DMS 273 (cell line): ENCODE measurements around the gene CTNNA2.
"Not testable (repeated sequence)": the region's sequence is repeated elsewhere in the genome, so short reads cannot be mapped to it uniquely, and the experiment has no call there.

Experiments
- DNase-seq: peaks from one replicate; lab custom pipeline; 2025; ENCODE audit not compliant: unreplicated experiment; lab: John Stamatoyannopoulos, UW

The CTNNA2 gene

DNA sequence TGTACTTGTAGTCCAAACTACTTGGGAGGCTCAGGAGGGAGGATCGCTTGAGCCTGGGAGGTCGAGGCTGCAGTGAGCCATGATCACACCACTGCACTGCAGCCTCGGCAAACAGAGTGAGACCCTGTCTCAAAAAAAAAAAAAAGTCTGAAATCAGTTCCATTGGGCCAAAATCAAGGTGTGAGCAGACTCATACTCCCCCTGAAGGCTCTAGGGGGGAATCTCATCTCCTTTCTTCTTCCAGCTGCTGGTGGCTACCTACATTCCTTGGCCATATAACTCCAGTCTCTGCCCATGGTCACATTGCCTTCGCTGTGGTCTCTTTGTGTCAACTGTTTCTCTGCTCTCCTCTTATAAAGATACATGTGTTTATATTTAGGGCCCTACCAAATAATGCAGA is 557.7 kb downstream of the CTNNA2 start:
- no peak for DNase-seq

DNA sequence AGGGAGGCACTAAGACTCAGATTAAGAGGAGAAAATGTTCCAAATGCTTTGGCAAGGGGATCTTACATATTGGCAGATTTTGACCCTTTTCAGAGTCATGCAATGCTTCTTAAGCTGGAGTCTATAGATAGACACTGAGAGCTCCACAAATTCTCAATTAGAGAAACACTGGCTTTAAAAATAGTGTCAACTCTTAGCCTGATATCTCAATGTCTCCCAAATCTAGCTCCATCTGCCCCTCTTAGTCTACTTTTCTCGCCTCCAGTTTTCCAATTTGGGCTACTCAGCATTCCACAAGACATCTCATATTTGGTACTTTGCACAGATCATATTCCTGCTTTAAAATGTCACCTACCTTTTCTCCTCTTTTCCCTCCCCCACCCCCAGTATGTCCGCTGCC is 559.1 kb downstream of the CTNNA2 start:
- DNase-seq = no peak

DNA sequence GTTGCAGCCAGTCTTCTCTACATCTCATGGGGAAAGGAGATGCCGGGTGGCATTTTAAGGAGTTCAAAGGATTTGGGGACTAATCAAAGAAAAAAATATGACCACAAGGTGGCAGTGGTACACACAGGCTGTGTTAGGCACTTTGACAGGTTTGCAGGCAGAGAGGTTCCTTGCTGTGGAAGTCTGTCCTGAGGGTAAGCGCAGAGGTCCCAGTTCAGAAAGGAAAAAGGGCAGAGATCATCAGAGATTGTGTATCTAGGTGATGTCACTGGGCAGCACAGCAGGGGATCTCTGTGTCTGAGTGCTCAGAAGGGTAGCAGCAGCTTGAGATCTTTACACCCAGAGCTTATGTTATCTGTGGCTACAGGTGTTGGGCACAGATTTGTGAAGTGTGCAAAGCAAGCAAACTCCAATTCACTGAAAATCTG is 560.3 kb downstream of the CTNNA2 start:
- peak; percentile 86 for DNase-seq

DNA sequence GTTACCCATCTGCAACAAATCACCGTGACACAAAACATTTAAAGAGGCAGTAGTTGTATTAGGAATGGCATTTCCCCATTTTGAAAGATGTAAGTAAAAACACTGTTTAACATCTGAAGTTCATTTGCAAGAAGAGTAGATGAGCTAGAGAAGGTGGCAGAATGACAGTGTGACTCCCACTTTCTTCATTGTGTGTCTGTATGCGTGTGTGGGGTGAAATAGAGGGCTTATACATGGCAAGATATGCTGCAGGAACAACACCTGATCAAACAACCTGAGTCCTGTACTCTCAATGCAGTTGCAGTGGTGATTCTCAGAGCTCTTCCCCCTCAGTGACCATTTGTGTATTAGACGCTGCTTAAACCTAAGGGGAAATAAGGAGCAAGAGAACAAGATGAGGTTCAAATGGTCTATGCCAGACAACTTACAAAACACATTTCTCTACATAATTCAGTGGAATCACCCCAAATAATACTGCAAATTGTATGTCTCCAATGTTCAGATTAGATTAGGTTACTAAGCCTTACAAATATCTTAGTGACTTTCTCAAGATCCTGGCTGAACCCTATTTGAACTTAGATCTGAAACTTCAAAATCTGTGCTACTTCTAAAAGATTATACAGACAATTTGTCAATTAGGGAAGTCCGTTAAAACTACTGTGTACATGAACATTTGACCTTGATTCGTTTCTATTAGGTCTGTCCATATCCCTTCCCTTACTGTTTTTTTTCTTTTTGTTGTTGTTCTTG is 561.6 kb downstream of the CTNNA2 start:
- no peak for DNase-seq

DNA sequence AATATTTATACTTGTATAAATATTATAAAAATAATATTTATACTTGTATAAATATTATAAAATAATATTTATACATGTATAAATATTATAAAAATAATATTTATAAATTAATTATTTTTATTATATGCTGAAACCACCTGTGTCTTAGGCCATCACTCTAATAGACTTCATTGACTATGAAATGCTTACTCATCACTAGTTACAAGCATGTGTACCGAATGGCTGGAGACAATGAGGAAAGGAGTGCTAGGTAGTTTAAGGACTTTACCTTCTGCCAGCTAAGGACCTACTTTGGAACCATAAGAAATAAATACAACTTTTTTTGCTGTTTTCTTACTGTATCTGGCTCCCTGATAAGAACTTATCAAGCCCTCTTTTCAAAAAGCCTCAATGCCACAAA is 562.9 kb downstream of the CTNNA2 start:
- DNase-seq = no peak

DNA sequence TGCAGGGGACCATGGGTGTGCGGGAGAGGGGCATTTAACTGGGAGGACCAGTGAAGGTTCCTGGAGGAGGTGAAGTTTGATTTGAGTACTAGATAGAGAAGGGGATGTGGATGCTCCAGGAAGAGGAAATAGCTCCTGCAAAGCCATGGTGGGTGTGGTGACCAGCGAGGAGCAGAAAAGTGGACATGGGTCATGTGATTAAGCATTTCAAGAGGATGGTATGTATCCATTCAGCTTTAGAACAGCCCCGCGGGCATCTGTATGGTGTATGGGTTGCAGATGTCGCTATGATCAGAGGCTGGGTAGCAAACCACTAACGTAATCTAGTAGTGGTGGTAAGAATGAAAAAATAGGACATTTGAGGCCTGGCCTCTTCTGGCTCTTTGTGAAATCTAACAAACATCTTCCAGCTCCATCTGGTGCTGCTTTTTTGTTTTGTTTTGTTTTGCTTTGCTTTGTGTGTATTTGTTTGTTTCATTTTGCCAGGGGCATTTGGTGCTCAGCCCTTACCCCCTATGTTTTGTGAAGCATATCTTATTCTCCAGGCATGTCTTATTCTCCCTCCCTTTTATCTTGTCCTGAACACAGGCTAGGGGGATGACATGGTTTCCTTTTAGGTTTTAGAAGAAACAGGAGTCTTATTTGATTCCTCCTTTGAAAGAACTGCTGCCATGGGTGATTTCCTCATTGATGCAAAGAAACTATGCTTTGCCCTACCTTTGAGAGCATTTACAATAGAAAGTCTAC is 565.6 kb downstream of the CTNNA2 start:
- no peak for DNase-seq

DNA sequence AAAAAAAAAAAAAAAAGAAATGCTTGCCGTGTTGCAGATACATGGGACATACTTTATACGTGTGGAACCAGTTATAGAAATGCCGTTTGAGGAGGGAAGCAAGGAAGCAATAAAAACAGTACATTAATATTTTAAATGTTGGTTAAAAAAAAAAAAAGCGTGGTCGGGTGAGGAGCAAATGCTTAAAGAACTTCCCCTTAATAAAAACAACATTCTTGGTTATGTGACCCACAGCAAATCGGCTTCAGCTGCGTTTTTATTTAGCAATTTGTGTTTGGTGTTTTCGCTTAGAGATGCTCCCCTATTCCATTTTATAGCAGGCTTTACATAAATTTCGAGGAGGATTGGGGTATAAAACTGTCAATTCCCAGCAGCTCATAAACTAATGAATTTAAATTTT is 568.1 kb downstream of the CTNNA2 start:
- no peak for DNase-seq

DNA sequence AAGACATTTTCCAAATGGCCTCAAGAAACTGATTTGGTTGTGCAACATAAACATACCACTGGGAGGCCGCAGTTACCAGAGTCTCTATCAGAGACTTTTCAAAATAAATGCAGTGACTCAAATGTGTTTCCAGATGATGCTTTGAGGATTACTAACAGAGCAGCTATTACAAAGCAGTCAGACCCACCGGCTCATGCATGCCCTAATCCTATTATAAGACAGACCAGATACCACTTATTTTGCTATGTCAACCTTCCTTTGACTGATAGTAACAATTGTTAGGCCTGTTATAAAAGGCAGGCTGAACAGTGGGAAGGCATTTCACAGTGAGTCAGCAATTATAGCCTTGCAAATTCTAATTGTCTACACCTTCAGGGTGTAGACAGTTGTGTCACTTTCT is 574.0 kb downstream of the CTNNA2 start:
- DNase-seq = no peak

DNA sequence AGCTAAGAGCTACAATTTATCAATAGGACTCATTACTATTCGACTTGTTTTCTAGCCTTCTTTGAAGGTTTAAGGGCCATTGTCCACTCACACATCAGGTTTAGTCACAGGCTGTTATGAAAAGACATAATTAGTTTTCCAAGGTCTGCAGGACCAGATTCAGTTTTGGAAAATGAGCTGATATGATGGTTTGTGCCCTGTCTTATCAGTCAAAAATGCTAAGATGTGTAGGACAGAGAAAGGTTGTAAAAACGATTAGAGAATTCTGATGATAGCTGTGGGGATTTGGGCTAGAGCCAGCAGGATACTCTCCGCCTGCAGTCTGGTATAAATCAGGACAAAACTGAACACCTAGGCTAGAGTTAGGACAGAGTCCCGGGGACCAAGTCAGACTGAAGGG is 578.4 kb downstream of the CTNNA2 start:
- no peak for DNase-seq

DNA sequence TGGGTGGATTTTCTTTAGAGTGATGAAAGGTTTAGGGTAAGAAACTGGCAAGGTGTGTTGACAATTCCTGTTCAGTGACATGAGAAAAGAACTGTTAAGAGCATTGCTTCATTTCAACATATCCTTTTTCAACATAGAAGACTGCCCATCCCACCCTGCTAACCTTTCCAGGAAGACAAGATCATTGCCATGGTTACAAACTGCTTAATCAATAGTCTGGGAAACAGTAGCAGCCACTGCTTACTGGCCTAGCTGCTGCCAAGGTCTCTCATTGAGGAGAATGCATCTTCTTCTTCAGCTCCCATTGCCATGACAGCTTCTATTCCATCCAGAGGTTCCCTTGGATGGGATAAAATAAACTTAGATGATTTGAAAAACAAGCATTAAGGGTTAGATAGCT is 579.6 kb downstream of the CTNNA2 start:
- DNase-seq = no peak

DNA sequence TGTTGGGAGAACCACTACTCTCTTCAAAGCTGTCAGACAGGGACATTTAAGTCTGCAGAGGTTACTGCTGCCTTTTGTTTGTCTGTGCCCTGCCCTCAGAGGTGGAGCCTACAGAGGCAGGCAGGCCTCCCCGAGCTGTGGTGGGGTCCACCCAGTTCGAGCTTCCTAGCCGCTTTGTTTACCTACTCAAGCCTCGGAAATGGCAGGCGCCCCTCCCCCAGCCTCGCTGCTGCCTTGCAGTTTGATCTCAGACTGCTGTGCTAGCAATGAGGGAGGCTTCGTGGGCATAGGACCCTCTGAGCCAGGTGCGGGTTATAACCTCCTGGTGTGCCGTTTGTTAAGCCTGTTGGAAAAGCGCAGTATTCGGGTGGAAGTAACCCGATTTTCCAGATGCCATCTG is 585.7 kb downstream of the CTNNA2 start:
- not testable (repeated sequence) for DNase-seq

DNA sequence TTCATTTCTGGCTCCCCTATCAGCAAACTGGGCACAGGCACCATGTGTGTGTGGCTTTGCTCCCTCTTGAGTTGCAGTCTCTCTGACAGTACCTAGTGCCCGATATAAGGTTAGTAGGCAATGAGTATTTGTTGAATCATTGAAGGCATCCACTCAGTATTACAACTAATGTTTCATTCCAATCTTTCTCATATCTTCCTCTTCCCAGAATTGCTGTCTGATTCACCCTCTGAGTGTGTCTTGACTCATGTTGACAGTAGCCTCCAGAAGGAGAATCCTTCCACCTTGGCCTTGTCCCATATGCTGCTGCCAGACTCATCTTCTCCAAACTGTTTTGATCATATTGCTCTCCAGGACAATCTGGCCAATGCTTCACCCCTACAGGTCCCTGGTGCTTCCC is 589.2 kb downstream of the CTNNA2 start:
- DNase-seq = no peak

DNA sequence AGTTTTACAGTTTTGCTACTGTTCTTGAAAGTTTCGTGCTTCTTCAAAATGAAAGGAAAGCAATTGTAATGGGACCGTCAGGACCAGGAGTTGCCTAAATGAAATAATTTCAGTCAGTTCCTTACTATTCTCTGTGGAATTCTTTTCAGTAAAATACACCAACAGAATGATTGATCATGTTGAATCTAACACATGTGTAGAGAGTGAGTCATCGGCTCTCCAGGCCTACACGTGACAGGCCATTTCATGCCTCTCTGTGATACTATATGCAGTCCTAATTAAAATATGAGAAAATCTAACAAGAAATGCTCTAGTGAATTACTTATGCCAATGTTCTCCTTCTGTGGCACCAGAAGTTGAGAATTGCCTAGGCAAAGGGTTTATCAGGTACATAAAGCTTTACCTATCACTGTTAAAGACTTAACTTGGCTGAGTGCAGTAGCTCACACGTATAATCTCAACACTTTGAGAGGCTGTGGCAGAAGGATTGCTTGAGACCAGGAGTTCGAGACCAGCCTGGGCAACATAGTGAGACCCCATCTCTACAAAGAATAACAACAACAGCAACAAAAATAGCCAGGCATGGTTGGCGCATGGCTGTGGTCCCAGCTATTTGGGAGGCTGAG is 592.3 kb downstream of the CTNNA2 start:
- DNase-seq = no peak

DNA sequence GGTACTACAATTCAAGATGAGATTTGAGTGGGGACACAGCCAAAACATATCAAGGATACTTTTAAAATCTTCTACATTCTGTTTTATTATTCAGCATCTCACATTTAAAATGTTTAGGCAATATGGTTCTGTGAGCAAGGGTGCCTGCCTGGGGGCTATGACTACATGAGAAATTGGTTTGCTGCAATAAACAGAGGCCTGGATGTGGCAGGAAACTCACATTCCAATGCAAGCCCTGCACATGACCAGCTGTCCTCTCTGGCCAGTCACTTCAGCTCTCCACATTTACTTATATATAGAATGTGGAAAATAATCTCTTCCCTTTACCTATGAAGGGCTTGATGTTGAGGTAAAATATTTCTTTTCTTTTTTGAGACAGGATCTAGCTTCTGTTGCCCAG is 598.3 kb downstream of the CTNNA2 start:
- DNase-seq = no peak

DNA sequence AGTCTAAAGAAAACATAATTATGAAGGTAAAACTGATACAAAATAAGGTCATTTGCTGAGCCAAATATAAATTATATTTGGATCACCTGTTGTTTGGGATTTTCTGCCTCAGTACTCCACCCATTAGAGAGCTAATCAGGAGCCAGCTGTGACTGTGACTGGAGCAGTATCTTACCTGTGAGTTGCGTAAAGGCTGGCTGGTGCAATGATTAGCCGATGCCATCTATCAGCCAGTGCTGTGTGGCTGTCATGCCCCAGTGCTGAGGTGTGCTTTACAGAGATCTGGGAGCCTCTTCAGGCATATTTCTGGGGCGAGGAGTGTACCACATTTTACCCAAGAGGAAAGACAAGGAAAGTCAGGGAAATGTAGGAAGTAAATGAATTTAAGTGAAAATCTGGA is 599.9 kb downstream of the CTNNA2 start:
- no peak for DNase-seq

DNA sequence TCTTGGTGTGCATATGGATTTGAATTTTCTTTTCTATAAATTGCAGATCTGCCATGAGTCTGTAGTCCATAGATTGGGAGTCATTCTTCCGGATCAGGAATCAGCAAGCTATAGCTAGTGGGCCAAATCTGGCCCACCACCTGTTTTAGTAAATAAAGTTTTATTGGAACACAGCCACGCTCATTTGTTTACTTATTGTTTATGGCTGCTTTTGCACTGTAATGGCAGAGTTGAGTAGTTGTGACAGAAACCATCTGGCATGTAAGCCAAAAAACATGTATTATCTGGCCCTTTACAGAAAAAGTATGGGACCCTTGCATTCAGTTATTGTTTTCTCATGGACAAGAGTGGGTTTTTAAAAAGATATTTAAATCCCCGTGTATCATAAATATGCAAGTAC is 600.5 kb downstream of the CTNNA2 start:
- DNase-seq = peak; percentile 2

DNA sequence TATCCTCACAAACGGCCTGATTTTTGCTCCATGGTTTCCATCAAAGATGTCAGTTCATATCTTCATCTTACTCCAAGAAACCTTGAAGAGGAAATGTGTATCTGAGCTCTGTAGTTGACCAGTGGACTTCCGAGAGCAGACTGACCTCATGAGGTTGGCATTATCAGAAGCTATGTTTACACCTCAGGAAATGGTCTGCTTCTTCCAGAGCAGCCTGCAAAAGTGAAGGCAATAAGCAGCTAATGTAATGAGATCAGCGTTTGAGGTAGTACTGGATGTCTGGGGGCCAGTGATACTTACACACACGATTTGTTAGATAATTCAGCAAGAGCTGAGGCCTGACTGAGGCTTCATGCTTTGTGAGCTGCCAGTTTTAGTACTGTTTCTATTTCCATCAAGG is 602.0 kb downstream of the CTNNA2 start:
- no peak for DNase-seq

DNA sequence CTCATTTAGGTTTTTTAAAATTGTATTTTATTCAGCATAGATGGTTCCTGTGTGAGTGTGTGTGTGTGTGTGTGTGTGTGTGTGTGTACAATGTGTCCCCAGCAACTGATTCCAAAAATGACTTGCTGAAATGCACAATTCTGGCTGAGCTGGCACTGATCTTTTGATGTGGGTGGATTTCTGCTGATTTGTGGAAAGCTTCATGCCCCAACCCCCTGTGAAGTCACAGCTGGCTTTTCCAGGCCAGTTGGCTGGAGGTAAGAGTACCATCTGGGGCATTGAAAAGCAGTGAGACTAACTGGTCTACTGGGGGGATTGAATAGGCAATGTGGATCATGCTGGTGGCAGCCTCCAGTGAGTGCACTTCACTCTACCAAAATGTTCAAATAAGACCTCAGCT is 604.5 kb downstream of the CTNNA2 start:
- peak; percentile 80 for DNase-seq

DNA sequence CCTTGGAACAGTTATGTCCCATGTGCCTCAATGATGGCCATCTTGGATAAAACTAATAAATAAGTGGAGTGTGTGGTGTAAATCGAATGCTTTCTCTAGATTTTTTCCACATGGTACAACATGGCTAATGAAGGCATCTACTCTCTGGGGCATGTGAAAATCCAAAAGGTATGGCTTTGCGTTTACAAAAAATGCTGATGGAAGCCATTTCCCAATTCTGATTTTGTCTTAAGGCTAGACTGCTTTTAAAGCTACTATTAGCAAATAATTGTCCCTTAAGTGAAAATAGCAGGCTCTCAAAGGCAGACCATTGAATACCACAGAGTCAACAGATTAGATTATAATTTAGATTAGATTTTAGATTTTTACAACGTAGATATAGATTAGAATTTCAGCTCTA is 608.0 kb downstream of the CTNNA2 start:
- no peak for DNase-seq

DNA sequence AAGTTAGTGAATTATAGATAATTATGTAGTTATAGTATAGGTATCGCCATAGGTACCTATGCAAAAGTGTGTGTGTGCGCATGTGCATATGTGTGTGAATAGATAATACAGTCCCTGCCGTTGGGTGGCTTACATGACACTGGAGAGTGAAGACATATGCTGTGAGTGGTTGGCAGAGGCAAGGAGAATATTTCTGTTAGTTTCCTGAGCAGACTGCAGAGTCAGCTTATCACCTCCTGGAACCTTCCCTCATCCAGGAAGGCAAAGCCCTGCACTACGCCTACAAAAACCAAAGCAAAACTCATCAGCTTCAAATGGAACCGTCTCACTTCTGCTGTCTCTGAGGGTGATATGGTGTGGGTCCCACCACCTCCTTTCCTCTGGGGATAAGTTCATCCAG is 609.8 kb downstream of the CTNNA2 start:
- DNase-seq = no peak

DNA sequence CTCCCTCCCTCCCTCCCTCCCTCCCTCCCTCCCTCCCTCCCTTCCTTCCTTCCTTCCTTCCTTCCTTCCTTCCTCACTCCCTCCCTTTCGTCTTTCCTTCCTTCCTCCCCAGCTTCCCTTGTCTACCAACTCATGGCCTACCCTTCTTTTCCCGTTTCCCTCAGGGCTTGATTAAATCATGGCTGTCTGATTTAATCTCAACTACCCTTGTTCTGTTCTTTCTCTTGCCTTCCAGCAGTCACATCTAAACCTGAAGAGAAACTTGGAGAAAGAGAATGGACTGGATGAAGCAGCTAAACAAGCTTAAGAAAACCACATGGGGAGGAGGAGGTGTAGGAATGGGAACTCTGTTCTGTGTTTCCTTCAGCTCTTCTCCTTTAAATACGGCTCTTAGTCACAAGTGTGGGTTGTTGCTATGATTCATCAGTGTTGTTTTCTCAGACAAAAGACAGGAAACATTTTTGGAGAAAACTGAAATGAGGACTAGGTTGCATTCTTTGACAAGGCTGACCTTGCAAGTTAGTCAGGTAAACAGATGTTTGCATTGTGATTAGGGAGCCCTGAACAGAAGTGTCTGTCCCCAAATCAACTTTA is 613.8 kb downstream of the CTNNA2 start:
- DNase-seq = no peak

DNA sequence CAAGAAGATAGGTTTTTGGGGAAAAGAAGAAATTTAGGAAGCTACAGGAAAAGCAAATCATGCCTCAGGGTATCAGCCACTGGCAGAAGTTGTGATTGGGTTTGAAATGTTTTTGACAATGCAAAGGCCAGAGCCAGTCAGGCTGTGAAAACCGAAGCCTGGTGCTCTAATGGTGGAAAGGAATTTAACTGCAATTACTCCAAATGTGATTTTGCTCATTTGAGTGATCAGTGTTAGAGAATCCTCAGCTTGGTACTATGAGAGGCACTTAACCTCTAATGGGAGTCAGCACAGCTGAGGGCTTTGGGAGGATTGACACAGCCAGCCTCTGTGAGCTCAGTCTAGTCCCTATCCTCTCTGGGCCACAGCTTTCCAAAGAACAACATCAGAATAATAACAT is 615.2 kb downstream of the CTNNA2 start:
- no peak for DNase-seq
